ENCODE results near the gene SLCO2A1.

DNA sequence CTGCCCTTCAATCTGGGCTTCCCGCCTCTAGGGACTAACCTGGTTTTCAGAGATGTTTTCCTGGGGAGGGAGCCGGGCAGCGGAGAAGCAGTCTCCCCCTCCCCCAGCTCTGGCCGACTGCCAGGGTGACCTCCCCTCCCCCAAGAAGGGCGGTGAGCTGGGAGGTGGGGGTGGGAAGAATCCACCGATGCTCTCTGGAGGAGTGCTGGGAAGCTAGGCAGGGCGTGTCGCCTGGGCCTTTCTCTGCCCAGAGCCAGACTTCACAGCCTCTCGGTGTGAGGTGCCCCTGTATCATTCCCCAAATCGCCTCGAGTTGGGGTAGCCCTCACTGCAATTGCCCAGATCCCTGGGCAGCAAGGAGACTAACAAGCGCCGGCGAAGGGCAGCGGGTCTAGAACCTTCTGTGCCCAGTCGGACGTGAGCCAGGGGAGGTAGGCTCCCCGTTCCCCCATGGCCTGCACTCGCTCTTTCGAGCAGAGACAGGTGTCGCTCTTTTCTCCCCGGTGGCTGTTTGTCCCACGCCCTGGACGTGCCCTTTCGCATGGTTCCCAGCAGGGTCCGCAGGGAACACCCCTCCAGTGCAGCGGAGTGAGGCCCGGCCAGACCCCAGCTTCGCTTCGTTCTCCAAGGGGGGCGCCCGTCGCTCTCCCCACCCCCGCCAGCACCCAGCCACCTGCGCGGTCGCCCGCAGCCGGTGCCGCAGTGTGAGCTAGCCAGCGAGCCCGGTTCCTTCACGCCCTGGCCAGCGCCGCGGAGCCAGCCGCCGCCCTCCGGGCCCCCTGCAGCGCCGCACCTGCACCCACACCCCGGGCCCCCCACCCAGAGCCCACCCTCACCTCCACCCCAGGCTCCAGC is 135.1 kb downstream of the SLCO2A1 start:
- TF ChIP-seq, protein P1, sequence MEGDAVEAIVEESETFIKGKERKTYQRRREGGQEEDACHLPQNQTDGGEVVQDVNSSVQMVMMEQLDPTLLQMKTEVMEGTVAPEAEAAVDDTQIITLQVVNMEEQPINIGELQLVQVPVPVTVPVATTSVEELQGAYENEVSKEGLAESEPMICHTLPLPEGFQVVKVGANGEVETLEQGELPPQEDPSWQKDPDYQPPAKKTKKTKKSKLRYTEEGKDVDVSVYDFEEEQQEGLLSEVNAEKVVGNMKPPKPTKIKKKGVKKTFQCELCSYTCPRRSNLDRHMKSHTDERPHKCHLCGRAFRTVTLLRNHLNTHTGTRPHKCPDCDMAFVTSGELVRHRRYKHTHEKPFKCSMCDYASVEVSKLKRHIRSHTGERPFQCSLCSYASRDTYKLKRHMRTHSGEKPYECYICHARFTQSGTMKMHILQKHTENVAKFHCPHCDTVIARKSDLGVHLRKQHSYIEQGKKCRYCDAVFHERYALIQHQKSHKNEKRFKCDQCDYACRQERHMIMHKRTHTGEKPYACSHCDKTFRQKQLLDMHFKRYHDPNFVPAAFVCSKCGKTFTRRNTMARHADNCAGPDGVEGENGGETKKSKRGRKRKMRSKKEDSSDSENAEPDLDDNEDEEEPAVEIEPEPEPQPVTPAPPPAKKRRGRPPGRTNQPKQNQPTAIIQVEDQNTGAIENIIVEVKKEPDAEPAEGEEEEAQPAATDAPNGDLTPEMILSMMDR (IDR thresholded peaks at IDR 0.05), result no peak
- no peak for TF ChIP-seq POLR2A (IDR thresholded peaks at IDR 0.05)

All from Peyer's patch (tissue), 4 donors.